H9 (cell line): Measurements from ENCODE around the gene PLD5. TPM values are rescaled to one million over a fixed set of nuclear protein-coding genes. Genes with fewer than 3 reads are reported as not detected.

Experiments
- DNase-seq: peaks from one replicate; pipeline ENCODE4 v3.0.0-alpha.2; 2017
- H2AFZ ChIP-seq: one replicate; pipeline ENCODE4 v1.6.1; 2013; ENCODE audit warnings: mild to moderate bottlenecking, low read length, control low read depth, moderate library complexity
- H2AK5ac ChIP-seq: 2 replicates; pipeline ENCODE4 v1.6.1; 2013; ENCODE audit warnings: low read length, control low read depth, mixed read lengths; ENCODE audit not compliant: insufficient read length
- H2BK120ac ChIP-seq: one replicate; pipeline ENCODE4 v1.6.1; 2013; ENCODE audit warnings: low read depth, mild to moderate bottlenecking, low read length, control low read depth, inconsistent platforms; ENCODE audit not compliant: poor library complexity, severe bottlenecking
- H2BK12ac ChIP-seq: 2 replicates; pipeline ENCODE4 v1.6.1; 2013; ENCODE audit warnings: low read length, control low read depth, mixed read lengths, low read depth; ENCODE audit not compliant: insufficient read length
- H2BK15ac ChIP-seq: 2 replicates; pipeline ENCODE4 v1.6.1; 2013; ENCODE audit warnings: low read depth, low read length, control low read depth
- H2BK20ac ChIP-seq: one replicate; pipeline ENCODE4 v1.6.1; 2013; ENCODE audit warnings: low read depth, mild to moderate bottlenecking, low read length, control low read depth, inconsistent platforms; ENCODE audit not compliant: poor library complexity, severe bottlenecking
- H2BK5ac ChIP-seq: 2 replicates; pipeline ENCODE4 v1.6.1; 2013; ENCODE audit warnings: low read length, control low read depth, mixed read lengths; ENCODE audit not compliant: insufficient read length
- H3K14ac ChIP-seq: 2 replicates; pipeline ENCODE4 v1.6.1; 2013; ENCODE audit warnings: low read length, control low read depth; ENCODE audit not compliant: insufficient read depth
- H3K18ac ChIP-seq: 2 replicates; pipeline ENCODE4 v1.6.1; 2013; ENCODE audit warnings: low read depth, mild to moderate bottlenecking, mixed read lengths, low read length, control low read depth; ENCODE audit not compliant: insufficient read length
- H3K23ac ChIP-seq: 2 replicates; pipeline ENCODE4 v1.6.1; 2013; ENCODE audit warnings: low read length, control low read depth, mixed read lengths, low read depth; ENCODE audit not compliant: insufficient read length
- H3K23me2 ChIP-seq: 2 replicates; pipeline ENCODE4 v1.6.1; 2013; ENCODE audit warnings: low read depth, mild to moderate bottlenecking, mixed read lengths, low read length, control low read depth; ENCODE audit not compliant: insufficient read length, poor library complexity, severe bottlenecking
- H3K27ac ChIP-seq: 2 replicates; pipeline ENCODE4 v1.5.1; 2013; ENCODE audit warnings: low read length, control low read depth, mixed read lengths, low read depth; ENCODE audit not compliant: insufficient read length
- H3K27me3 ChIP-seq: 2 replicates; pipeline ENCODE4 v1.6.1; 2013; ENCODE audit warnings: low read length, control low read depth, inconsistent platforms; ENCODE audit not compliant: insufficient read depth
- H3K4ac ChIP-seq: 2 replicates; pipeline ENCODE4 v1.6.1; 2013; ENCODE audit warnings: low read depth, mild to moderate bottlenecking, control low read depth, inconsistent platforms, low read length, moderate library complexity
- H3K4me1 ChIP-seq: 2 replicates; pipeline ENCODE4 v1.6.1; 2013; ENCODE audit warnings: low read length, control low read depth, inconsistent platforms; ENCODE audit not compliant: insufficient read depth
- H3K4me2 ChIP-seq: 2 replicates; pipeline ENCODE4 v1.6.1; 2013; ENCODE audit warnings: low read length, control low read depth, mixed read lengths; ENCODE audit not compliant: insufficient read length, insufficient read depth
- H3K56ac ChIP-seq: 2 replicates; pipeline ENCODE4 v1.6.1; 2013; ENCODE audit warnings: low read depth, mild to moderate bottlenecking, mixed read lengths, low read length, control low read depth; ENCODE audit not compliant: insufficient read length
- H3K79me1 ChIP-seq: 2 replicates; pipeline ENCODE4 v1.6.1; 2013; ENCODE audit warnings: low read depth, mild to moderate bottlenecking, moderate library complexity, low read length, control low read depth, inconsistent platforms; ENCODE audit not compliant: insufficient read depth, poor library complexity, severe bottlenecking
- H3K79me2 ChIP-seq: 2 replicates; pipeline ENCODE4 v1.6.1; 2013; ENCODE audit warnings: low read length, control low read depth, inconsistent platforms; ENCODE audit not compliant: insufficient read depth
- H3K9ac ChIP-seq: 2 replicates; pipeline ENCODE4 v1.6.1; 2013; ENCODE audit warnings: low read length, control low read depth, mixed read lengths; ENCODE audit not compliant: insufficient read length; ENCODE audit errors: extremely low read depth
- H3K9me3 ChIP-seq: one replicate; pipeline ENCODE4 v1.6.1; 2013; ENCODE audit warnings: low read depth, low read length, inconsistent platforms; ENCODE audit not compliant: control insufficient read depth
- H3T11ph ChIP-seq: one replicate; pipeline ENCODE4 v1.6.1; 2013; ENCODE audit warnings: mild to moderate bottlenecking, low read length, control low read depth, inconsistent platforms
- H4K20me1 ChIP-seq: one replicate; pipeline ENCODE4 v1.6.1; 2013; ENCODE audit not compliant: control insufficient read depth, insufficient read length, insufficient read depth
- H4K5ac ChIP-seq: 2 replicates; pipeline ENCODE4 v1.6.1; 2013; ENCODE audit warnings: low read depth, mild to moderate bottlenecking, mixed read lengths, low read length, control low read depth; ENCODE audit not compliant: insufficient read length
- H4K8ac ChIP-seq: replicated peaks from 2 replicates; pipeline ENCODE4 v1.6.1; 2013; ENCODE audit warnings: low read length, control low read depth, mixed read lengths, low read depth; ENCODE audit not compliant: insufficient read length
- H4K91ac ChIP-seq: 2 replicates; pipeline ENCODE4 v1.6.1; 2013; ENCODE audit warnings: low read depth, mild to moderate bottlenecking, moderate library complexity, mixed read lengths, low read length, control low read depth; ENCODE audit not compliant: insufficient read length
- H3K27ac Mint-ChIP-seq, 3 experiments: 2 replicates in 2 of 3; 3 replicates in 1 of 3; pipeline ENCODE4 v1.8.0; 2020 to 2021; ENCODE audit warnings: mixed read lengths in 3 of 3, mild to moderate bottlenecking in 1 of 3, moderate library complexity in 1 of 3
- H3K27me3 Mint-ChIP-seq: 2 replicates; pipeline ENCODE4 v1.8.0; 2021; ENCODE audit warnings: low read depth, mild to moderate bottlenecking, moderate library complexity, mixed read lengths
- H3K36me3 Mint-ChIP-seq, 3 experiments: 2 replicates in 2 of 3; 3 replicates in 1 of 3; pipeline ENCODE4 v1.8.0; 2020 to 2021; ENCODE audit warnings: low read depth in 3 of 3, mixed read lengths in 3 of 3; ENCODE audit not compliant: insufficient read depth in 1 of 3
- H3K4me1 Mint-ChIP-seq, 2 experiments: 2 replicates each; pipeline ENCODE4 v1.8.0; 2020; ENCODE audit warnings: mixed read lengths in 2 of 2
- H3K4me3 Mint-ChIP-seq, 2 experiments: 2 replicates in 1 of 2; 3 replicates in 1 of 2; pipeline ENCODE4 v1.8.0; 2020 to 2021; ENCODE audit warnings: mild to moderate bottlenecking in 2 of 2, mixed read lengths in 2 of 2, moderate library complexity in 1 of 2
- H3K9me3 Mint-ChIP-seq, 2 experiments: 2 replicates in 1 of 2; 3 replicates in 1 of 2; pipeline ENCODE4 v1.8.0; 2020; ENCODE audit warnings: mild to moderate bottlenecking in 2 of 2, mixed read lengths in 2 of 2, moderate library complexity in 1 of 2
- CTCF ChIP-seq: fragments of 200-600 bp; sonication (generic); conservative IDR thresholded peaks from 3 replicates; pipeline ENCODE4 v1.8.0; 2021; ENCODE audit warnings: antibody characterized with exemption, mild to moderate bottlenecking
- WGBS: extraction: QIAGEN DNeasy Blood & Tissue Kit; methylation state at CpG from one replicate; pipeline ENCODE4 v1.1.7; 2013; ENCODE audit warnings: missing lambda C conversion rate, low lambda C conversion rate, mixed read lengths; ENCODE audit not compliant: insufficient read length; ENCODE audit errors: extremely low coverage; 5-methylcytosine and 5-hydroxymethylcytosine counted together
- total RNA-seq: library from RNA; stranded (reverse); gene quantifications from 2 replicates; pipeline ENCODE4 v1.2.1, GENCODE V29; 2021

The PLD5 gene
- total RNA-seq, 1 experiment from 2014 or later: 5.2 TPM

DNA sequence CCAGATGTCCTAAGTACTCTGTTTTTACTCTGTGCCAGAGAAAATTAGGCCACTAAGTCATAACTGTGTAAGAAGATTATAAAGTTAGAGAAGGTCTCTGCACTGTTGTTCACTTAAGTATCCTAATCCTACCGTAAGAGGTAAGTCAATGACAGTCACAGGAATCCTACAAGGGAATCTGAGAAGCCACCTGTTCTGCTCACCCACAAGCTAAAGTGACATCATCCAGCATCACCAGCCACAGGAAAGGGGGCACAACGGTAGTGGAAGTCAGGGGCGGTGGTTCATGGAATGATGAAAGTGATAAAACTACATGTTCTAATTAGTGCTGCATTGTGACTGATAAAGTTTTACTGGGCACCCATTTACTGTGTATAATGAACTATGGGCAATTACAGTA, 92.7 kb downstream of the PLD5 start:
- no peak overlapping the region for H4K5ac ChIP-seq
- H3K18ac ChIP-seq: no peak overlapping the region
- no peaks in the 10 kb centered on the region for H3K9me3 ChIP-seq
- H3K4me2 ChIP-seq: no peak overlapping the region
- no peaks in the 10 kb centered on the region for H4K20me1 ChIP-seq
- no peak overlapping the region for H2BK5ac ChIP-seq
- no peak overlapping the region for H2BK120ac ChIP-seq
- no peaks in the 10 kb centered on the region for H3K27me3 ChIP-seq
- no peak for DNase-seq
- no peak overlapping the region for H3K27ac ChIP-seq
- H3K4me1 ChIP-seq: no peaks in the 10 kb centered on the region
- Mint-ChIP-seq H3K27ac (no peak overlapping the region), H3K36me3 (peaks cover 0 to 6% (median 1%) of the 10 kb centered on the region in 3 experiments; a peak in 3 of 7 replicates), H3K4me3 (no peak overlapping the region), H3K27me3 (no peaks in the 10 kb centered on the region), H3K4me1 (peaks cover 6 to 8% of the 10 kb centered on the region in 2 experiments; a peak in 3 of 4 replicates), H3K9me3 (no peaks in the 10 kb centered on the region; a peak in 1 of 5 replicates)
- H3K14ac ChIP-seq: no peak overlapping the region
- no peak overlapping the region for H2BK20ac ChIP-seq
- H3K79me1 ChIP-seq: no peaks in the 10 kb centered on the region
- no peak overlapping the region for H3T11ph ChIP-seq
- no peak overlapping the region for H4K8ac ChIP-seq
- no peak overlapping the region for H2AK5ac ChIP-seq
- no peak overlapping the region for H3K4ac ChIP-seq
- no peaks in the 10 kb centered on the region for H3K23me2 ChIP-seq
- TF ChIP-seq CTCF: no peak
- WGBS: no CpG with 5 or more reads among the region's 3 CpGs
- no peak overlapping the region for H3K23ac ChIP-seq
- no peak overlapping the region for H2AFZ ChIP-seq
- no peak overlapping the region for H3K9ac ChIP-seq
- no peak overlapping the region for H2BK12ac ChIP-seq
- no peaks in the 10 kb centered on the region for H3K79me2 ChIP-seq
- no peak overlapping the region for H4K91ac ChIP-seq
- H2BK15ac ChIP-seq: no peak overlapping the region
- H3K56ac ChIP-seq: no peak overlapping the region
